HG03066 (cell line): ENCODE results near the gene CCT5.
"Not testable (repeated sequence)": the region's sequence is repeated elsewhere in the genome, so short reads cannot be mapped to it uniquely, and the experiment has no call there.

Source experiments
- ATAC-seq: cut with Tn5 transposase; IDR thresholded peaks from one replicate; pipeline ENCODE4 v1.9.1; 2021; ENCODE audit warnings: low read depth; ENCODE audit not compliant: unreplicated experiment

The CCT5 gene

DNA sequence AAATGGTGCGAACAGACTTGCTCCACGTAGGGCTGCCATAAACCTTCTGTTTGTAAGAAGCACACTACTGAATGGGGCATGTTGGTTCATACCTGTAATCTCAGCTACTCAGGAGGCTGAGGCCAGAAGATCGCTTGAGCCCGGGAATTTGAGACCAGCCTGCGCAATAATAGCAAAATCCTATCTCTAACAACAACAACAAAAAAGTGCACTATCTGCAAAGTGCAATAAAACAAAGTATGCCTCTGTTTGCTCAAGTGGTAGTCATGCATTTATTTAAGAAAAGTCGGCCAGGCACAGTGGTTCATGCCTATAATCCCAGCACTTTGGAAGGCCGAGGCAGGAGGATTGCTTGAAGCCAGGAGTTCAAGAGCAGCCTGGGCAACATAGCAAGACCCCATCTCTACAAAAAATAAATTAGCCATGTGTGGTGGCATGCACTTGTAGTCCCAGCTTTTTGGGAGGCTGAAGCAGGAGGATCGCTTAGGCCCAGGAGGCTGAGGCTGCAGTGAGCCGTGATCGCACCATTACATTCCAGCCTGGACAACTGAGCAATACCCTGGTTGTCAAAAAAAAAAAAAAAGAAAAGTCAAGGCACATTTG lies 5.6 kb upstream of the CCT5 start:
- ATAC-seq = no peak

- ATAC-seq = no peak
These were observed 3.3 kb upstream of the CCT5 start for GRCh38 chr5:10246761-10247160.

GRCh38 chr5:10247217-10247616 lies 2.9 kb upstream of the CCT5 start:
- not testable (repeated sequence) for ATAC-seq

DNA sequence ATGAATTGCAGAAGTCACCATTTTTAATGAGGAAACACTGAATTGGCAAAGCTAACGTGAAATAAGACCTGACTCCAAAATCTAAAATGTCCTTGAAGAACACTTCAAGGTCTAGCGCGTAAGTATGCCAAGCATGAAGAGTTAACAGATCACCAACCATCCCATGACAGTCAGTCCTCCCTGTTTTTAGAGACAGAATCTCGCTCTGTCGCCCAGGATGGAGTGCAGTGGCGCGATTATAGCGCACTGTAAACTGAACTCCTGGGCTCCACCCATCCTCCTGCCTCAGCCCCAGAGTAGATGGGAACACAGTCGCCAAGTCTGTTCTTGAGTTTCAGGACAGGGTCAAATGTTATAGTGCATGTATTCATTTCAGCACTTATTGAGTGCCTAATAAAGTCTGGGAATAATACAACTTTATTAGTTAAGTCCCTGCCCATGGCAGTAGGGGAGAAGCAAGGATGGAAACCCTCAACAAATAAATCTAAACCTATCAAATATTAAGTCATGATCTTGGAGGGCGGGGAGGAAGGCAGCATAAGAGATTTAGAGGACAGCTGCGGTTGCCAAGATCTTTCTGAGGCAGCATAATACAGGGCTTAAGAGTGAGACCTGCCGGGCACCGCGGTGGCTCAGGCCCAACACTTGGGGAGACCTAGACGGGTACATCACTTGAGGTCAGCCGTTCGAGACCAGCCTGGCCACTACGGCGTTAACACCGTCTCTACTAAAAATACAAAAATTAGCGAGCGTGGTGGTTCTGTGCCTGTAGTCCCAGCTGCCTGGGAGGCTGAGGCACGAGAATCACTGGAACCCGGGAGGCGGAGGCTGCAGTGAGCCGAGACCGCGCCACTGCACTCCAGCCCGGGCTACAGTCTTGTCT lies 1.5 kb upstream of the CCT5 start:
- peak; percentile 6 for ATAC-seq

- peak; percentile 2 for ATAC-seq
These were observed 761 bp downstream of the CCT5 start for GRCh38 chr5:10250806-10251276.

- ATAC-seq = no peak
These were observed 1.3 kb downstream of the CCT5 start for GRCh38 chr5:10251405-10251804.

DNA sequence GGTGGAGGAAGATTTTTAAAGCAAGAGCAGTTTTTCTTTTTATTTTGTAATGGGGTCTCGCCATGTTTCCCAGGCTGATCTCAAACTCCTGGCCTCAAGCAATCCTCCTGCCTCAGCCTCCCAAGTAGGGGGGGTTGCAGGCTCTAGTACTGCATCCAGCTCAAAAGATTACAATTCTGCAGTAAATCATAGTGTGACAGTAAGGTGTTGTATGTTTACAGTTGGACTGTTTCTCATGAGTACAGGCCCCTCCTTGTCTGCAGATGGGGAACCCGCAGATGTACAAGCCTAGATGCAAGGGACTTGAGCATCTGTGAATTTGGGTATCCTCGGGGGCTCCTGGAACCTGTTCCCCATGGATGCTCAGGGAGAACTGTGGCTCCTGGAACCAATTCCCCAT lies 3.3 kb downstream of the CCT5 start:
- no peak for ATAC-seq

- no peak for ATAC-seq
These were observed 4.6 kb downstream of the CCT5 start for GRCh38 chr5:10254686-10255085.

- no peak for ATAC-seq
These were observed 7.8 kb downstream of the CCT5 start for GRCh38 chr5:10257870-10258269.

- ATAC-seq = no peak
These were observed 9.8 kb downstream of the CCT5 start for GRCh38 chr5:10259899-10260298.

- ATAC-seq = no peak
These were observed 11.0 kb downstream of the CCT5 start for GRCh38 chr5:10261065-10261464.

- no peak for ATAC-seq
These were observed 12.2 kb downstream of the CCT5 start for GRCh38 chr5:10262121-10262774.

DNA sequence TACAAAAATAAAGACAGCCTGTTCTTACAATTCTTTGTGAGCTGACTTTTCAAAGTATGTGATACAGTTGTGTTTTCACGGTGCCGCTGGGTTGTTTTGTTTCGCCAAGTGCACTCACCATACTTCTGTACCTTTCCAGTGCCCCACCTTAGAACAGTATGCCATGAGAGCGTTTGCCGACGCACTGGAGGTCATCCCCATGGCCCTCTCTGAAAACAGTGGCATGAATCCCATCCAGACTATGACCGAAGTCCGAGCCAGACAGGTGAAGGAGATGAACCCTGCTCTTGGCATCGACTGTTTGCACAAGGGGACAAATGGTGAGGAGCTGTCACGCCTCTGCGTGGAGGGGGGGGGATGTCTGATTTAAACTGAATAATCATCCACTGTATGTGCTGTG lies 12.9 kb downstream of the CCT5 start:
- no peak for ATAC-seq

GRCh38 chr5:10264604-10265003 lies 14.5 kb downstream of the CCT5 start:
- no peak for ATAC-seq

DNA sequence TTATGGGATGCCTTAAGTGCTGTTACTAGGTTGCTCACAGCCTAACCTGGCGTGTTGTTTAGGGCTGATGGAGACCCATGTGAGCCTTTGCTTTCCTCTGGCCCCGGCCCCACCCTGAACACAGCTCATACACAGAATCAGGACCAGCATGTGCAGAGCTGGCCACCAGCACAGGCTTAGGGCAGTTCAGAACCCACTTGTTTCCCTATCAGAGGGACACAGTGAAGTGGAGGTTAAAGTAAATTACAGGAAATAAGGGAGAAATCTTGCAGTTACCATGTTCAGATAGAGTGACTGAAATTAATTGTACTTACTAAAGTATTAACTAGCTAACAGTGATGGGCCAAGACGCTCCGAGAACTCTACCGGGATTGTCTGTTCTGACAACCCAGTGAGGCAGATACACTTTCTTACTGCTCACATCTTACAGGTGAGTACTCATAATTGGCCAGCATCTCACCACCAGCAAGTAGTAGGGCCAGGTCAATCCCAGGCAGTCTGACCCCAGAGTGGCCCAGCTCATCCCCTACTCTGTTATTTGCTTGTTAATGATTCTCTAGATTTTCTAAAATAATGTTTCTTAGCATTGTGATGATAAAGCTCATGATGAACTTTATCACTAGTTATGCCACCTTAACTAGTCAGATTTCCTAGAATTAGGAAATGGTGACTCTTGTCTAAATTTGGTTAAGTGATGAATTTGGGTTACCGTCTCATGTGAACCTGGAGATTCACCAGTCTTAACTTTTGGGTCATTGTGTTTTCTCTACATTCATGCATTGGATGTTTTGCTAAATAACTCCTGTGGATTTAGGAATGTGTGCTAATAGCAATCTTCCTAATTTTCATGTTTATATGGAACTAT lies 15.4 kb downstream of the CCT5 start:
- ATAC-seq = no peak

GRCh38 chr5:10266137-10266536 lies 16.1 kb downstream of the CCT5 start:
- ATAC-seq = no peak

DNA sequence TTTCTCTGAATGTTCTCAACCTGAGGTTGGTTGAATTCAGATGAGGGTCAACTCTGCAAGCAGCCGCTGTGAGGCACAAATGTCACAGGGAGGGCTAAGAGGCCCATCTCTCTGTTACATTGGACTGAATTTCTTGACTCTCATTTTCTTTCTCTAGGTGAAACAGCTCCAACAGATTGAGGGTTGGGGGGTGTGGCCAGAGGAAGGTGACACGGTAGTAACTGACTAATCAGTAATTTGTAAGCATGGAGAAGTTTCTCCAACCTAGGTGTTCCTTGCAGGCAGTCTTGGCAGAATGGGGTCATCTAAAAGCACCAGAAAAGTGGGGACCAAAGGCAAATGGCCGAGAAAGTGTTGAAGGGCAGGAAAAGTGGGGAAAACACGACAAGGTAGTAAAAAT lies 16.8 kb downstream of the CCT5 start:
- no peak for ATAC-seq

GRCh38 chr5:10268100-10268499 lies 18.0 kb downstream of the CCT5 start:
- ATAC-seq = no peak

- ATAC-seq = no peak
These were observed 22.2 kb downstream of the CCT5 start for GRCh38 chr5:10272053-10272874.

- ATAC-seq = not testable (repeated sequence)
These were observed 22.8 kb downstream of the CCT5 start for GRCh38 chr5:10272875-10273209.
